GM12878 (cell line): ENCODE data around the gene NKD1.

Source experiments
- BCL11A ChIP-seq: IDR thresholded peaks from 2 replicates; pipeline ENCODE4 v1.6.1; 2011; ENCODE audit warnings: low read depth, low read length
- CTCF ChIP-seq, 3 experiments: IDR thresholded peaks in 2 of 3; conservative IDR thresholded peaks in 1 of 3; 2 replicates each; pipeline ENCODE4 v1.5.1; 2011; ENCODE audit warnings: low read depth in 3 of 3, low read length in 3 of 3, mild to moderate bottlenecking in 3 of 3, control low read depth in 2 of 3, moderate library complexity in 2 of 3, inconsistent platforms in 1 of 3, mixed read lengths in 1 of 3; ENCODE audit not compliant: control insufficient read depth in 2 of 3, insufficient read depth in 1 of 3; ENCODE audit errors: extremely low read depth in 1 of 3
- POLR2A ChIP-seq: IDR thresholded peaks from 2 replicates; pipeline ENCODE4 v1.6.1; 2011; ENCODE audit warnings: low read depth, mild to moderate bottlenecking, low read length

- TF ChIP-seq POLR2A (no peak), CTCF (IDR thresholded peaks at IDR 0.05 in 2 of 3, conservative IDR thresholded peaks at IDR 0.05 in 1 of 3; ENCODE audit: control insufficient read depth in 2 of 3, extremely low read depth in 1 of 3, insufficient read depth in 1 of 3, low read depth in 3 of 3, low read length in 3 of 3) (no peak), BCL11A (no peak)
Observed at GRCh38 chr16:50613964-50614474, 65.8 kb downstream of the NKD1 start.
